WTC11 (cell line): ENCODE measurements around the gene EIF4E1B. TPM values are rescaled to one million over a fixed set of nuclear protein-coding genes. Genes with fewer than 3 reads are reported as not detected.

ENCODE experiments used
- ATAC-seq: fragments of 200-7000 bp; cut with Tn5 transposase; 2 replicates; pipeline ENCODE4 v1.10.0; 2021; ENCODE audit warnings: mild to moderate bottlenecking, moderate library complexity
- CTCF ChIA-PET: fragments of 300-600 bp; sonication (Branson Sonifier 250); formaldehyde crosslinking; loops from one replicate; lab custom pipeline; 2021; ENCODE audit warnings: antibody characterized with exemption; lab: Charles Lee
- POLR2A ChIA-PET: fragments of 350-600 bp; sonication (Branson Sonifier 250); formaldehyde crosslinking; loops from one replicate; lab custom pipeline; 2021; ENCODE audit warnings: antibody characterized with exemption; lab: Charles Lee
- DNase-seq: peaks from one replicate; pipeline ENCODE4 v3.0.0; 2021; ENCODE audit warnings: low spot score
- H3K27ac Mint-ChIP-seq: 2 replicates; pipeline ENCODE4 v1.8.0; 2021; ENCODE audit warnings: mixed read lengths
- H3K27me3 Mint-ChIP-seq: 2 replicates; pipeline ENCODE4 v1.8.0; 2021; ENCODE audit warnings: low read depth, mild to moderate bottlenecking, moderate library complexity, mixed read lengths
- H3K36me3 Mint-ChIP-seq: 2 replicates; pipeline ENCODE4 v1.8.0; 2021; ENCODE audit warnings: mixed read lengths
- H3K4me1 Mint-ChIP-seq: 2 replicates; pipeline ENCODE4 v1.8.0; 2022; ENCODE audit warnings: mixed read lengths
- H3K4me3 Mint-ChIP-seq: 2 replicates; pipeline ENCODE4 v1.8.0; 2021; ENCODE audit warnings: mild to moderate bottlenecking, moderate library complexity, mixed read lengths
- H3K9me3 Mint-ChIP-seq: 2 replicates; pipeline ENCODE4 v1.8.0; 2021; ENCODE audit warnings: mixed read lengths
- ETV6 ChIP-seq: sonication (generic); formaldehyde crosslinking; IDR thresholded peaks from 2 replicates; pipeline ENCODE4 v1.8.1; 2022; ENCODE audit warnings: mild to moderate bottlenecking, missing genetic modification reagents
- MXD4 ChIP-seq: fragments of 250-450 bp; sonication (Bioruptor Pico); IDR thresholded peaks from 2 replicates; pipeline ENCODE4 v1.8.0; 2021; ENCODE audit warnings: mild to moderate bottlenecking, moderate library complexity, borderline replicate concordance
- MYBL2 ChIP-seq: sonication (generic); formaldehyde crosslinking; IDR thresholded peaks from 2 replicates; pipeline ENCODE4 v1.8.1; 2023; ENCODE audit warnings: mild to moderate bottlenecking, moderate library complexity, missing genetic modification reagents
- NR3C1 ChIP-seq: sonication (generic); formaldehyde crosslinking; conservative IDR thresholded peaks from 2 replicates; pipeline ENCODE4 v1.8.1; 2023; ENCODE audit warnings: low read depth, mild to moderate bottlenecking, missing genetic modification reagents
- SMAD3 ChIP-seq: sonication (generic); formaldehyde crosslinking; IDR thresholded peaks from 2 replicates; pipeline ENCODE4 v1.8.0; 2022; ENCODE audit warnings: missing genetic modification reagents, mild to moderate bottlenecking, borderline replicate concordance
- TEAD1 ChIP-seq: sonication (generic); formaldehyde crosslinking; IDR thresholded peaks from 2 replicates; pipeline ENCODE4 v1.8.0; 2022; ENCODE audit warnings: mild to moderate bottlenecking, missing genetic modification reagents
- TP53 ChIP-seq: sonication (generic); formaldehyde crosslinking; IDR thresholded peaks from 2 replicates; pipeline ENCODE4 v1.8.1; 2023; ENCODE audit warnings: mild to moderate bottlenecking, missing genetic modification reagents
- ZNF416 ChIP-seq: fragments of 250-450 bp; sonication (Bioruptor Pico); IDR thresholded peaks from 2 replicates; pipeline ENCODE4 v1.9.0; 2021; ENCODE audit warnings: mild to moderate bottlenecking, inconsistent platforms
- ZNF671 ChIP-seq: fragments of 250-450 bp; sonication (Bioruptor Pico); IDR thresholded peaks from 2 replicates; pipeline ENCODE4 v1.8.0; 2021; ENCODE audit warnings: mild to moderate bottlenecking
- total RNA-seq: library from RNA; stranded (reverse); gene quantifications from 3 replicates; pipeline ENCODE4 v1.2.3, GENCODE V29; 2021
- TF ChIP-seq, protein P1 (sequence below): sonication (generic); formaldehyde crosslinking; IDR thresholded peaks from 2 replicates; pipeline ENCODE4 v1.8.1; 2023; ENCODE audit warnings: mild to moderate bottlenecking, missing genetic modification reagents
- TF ChIP-seq, protein P2 (sequence below): sonication (generic); formaldehyde crosslinking; conservative IDR thresholded peaks from 2 replicates; pipeline ENCODE4 v1.8.1; 2022; ENCODE audit warnings: mild to moderate bottlenecking, missing genetic modification reagents
- TF ChIP-seq, protein P3 (sequence below): fragments of 200-600 bp; IDR thresholded peaks from 2 replicates; pipeline ENCODE4 v1.8.0; 2022; ENCODE audit warnings: antibody characterized with exemption
- TF ChIP-seq, protein P4 (sequence below): fragments of 250-450 bp; sonication (Bioruptor Pico); IDR thresholded peaks from 2 replicates; pipeline ENCODE4 v1.8.0; 2021; ENCODE audit warnings: mild to moderate bottlenecking
- TF ChIP-seq, protein P5 (sequence below): fragments of 250-450 bp; sonication (Bioruptor Pico); IDR thresholded peaks from 2 replicates; pipeline ENCODE4 v1.9.0; 2021; ENCODE audit warnings: moderate library complexity, mild to moderate bottlenecking, inconsistent platforms, borderline replicate concordance
- TF ChIP-seq, protein P6 (sequence below): sonication (generic); formaldehyde crosslinking; IDR thresholded peaks from 2 replicates; pipeline ENCODE4 v1.8.1; 2023; ENCODE audit warnings: mild to moderate bottlenecking, missing genetic modification reagents
- TF ChIP-seq, protein P7 (sequence below): sonication (generic); formaldehyde crosslinking; IDR thresholded peaks from 2 replicates; pipeline ENCODE4 v1.8.0; 2022; ENCODE audit warnings: mild to moderate bottlenecking, missing genetic modification reagents
- TF ChIP-seq, protein P8 (sequence below): sonication (generic); formaldehyde crosslinking; IDR thresholded peaks from 2 replicates; pipeline ENCODE4 v1.8.1; 2023; ENCODE audit warnings: mild to moderate bottlenecking, missing genetic modification reagents, moderate library complexity
- TF ChIP-seq, protein P9 (sequence below): sonication (generic); formaldehyde crosslinking; IDR thresholded peaks from 2 replicates; pipeline ENCODE4 v1.8.1; 2022; ENCODE audit warnings: missing genetic modification reagents, borderline replicate concordance
- TF ChIP-seq, protein P10 (sequence below): sonication (generic); formaldehyde crosslinking; IDR thresholded peaks from 2 replicates; pipeline ENCODE4 v1.8.0; 2023; ENCODE audit warnings: missing genetic modification reagents

EIF4E1B gene
- total RNA-seq, 1 experiment from 2014 or later = 0.74 TPM

DNA sequence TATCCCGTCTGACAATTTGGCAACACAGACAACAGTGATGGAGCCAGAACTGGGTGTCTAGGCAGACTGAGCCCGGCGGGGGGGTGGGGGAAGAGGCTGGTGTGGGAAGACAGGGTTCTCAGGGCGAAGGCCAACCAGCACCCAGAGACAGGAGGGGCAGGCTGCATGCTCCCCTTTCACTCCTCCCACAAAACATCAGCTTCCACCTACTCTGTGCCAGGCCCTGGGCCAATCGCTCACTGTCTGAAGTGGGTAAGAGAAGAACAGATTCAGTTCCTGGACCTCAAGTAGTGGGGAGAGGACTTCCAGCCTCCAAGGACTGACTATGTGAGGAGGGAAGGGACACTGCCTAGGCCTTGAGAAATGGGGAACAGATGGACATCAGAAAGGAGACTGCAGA, 2.9 kb upstream of the EIF4E1B start (continued):
- TF ChIP-seq, protein P1, sequence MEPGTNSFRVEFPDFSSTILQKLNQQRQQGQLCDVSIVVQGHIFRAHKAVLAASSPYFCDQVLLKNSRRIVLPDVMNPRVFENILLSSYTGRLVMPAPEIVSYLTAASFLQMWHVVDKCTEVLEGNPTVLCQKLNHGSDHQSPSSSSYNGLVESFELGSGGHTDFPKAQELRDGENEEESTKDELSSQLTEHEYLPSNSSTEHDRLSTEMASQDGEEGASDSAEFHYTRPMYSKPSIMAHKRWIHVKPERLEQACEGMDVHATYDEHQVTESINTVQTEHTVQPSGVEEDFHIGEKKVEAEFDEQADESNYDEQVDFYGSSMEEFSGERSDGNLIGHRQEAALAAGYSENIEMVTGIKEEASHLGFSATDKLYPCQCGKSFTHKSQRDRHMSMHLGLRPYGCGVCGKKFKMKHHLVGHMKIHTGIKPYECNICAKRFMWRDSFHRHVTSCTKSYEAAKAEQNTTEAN (CRISPR knock-in tag) = no peak
- TF ChIP-seq NR3C1 (CRISPR knock-in tag) (no peak), SMAD3 (CRISPR knock-in tag) (no peak), MYBL2 (no peak), ZNF416 (CRISPR knock-in tag) (no peak)
- TF ChIP-seq, protein P2, sequence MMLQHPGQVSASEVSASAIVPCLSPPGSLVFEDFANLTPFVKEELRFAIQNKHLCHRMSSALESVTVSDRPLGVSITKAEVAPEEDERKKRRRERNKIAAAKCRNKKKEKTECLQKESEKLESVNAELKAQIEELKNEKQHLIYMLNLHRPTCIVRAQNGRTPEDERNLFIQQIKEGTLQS (CRISPR knock-in tag) = no peak
- TF ChIP-seq, protein P3, sequence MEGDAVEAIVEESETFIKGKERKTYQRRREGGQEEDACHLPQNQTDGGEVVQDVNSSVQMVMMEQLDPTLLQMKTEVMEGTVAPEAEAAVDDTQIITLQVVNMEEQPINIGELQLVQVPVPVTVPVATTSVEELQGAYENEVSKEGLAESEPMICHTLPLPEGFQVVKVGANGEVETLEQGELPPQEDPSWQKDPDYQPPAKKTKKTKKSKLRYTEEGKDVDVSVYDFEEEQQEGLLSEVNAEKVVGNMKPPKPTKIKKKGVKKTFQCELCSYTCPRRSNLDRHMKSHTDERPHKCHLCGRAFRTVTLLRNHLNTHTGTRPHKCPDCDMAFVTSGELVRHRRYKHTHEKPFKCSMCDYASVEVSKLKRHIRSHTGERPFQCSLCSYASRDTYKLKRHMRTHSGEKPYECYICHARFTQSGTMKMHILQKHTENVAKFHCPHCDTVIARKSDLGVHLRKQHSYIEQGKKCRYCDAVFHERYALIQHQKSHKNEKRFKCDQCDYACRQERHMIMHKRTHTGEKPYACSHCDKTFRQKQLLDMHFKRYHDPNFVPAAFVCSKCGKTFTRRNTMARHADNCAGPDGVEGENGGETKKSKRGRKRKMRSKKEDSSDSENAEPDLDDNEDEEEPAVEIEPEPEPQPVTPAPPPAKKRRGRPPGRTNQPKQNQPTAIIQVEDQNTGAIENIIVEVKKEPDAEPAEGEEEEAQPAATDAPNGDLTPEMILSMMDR = no peak
- TF ChIP-seq, protein P4, sequence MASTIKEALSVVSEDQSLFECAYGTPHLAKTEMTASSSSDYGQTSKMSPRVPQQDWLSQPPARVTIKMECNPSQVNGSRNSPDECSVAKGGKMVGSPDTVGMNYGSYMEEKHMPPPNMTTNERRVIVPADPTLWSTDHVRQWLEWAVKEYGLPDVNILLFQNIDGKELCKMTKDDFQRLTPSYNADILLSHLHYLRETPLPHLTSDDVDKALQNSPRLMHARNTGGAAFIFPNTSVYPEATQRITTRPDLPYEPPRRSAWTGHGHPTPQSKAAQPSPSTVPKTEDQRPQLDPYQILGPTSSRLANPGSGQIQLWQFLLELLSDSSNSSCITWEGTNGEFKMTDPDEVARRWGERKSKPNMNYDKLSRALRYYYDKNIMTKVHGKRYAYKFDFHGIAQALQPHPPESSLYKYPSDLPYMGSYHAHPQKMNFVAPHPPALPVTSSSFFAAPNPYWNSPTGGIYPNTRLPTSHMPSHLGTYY (CRISPR knock-in tag) = no peak
- TF ChIP-seq, protein P5, sequence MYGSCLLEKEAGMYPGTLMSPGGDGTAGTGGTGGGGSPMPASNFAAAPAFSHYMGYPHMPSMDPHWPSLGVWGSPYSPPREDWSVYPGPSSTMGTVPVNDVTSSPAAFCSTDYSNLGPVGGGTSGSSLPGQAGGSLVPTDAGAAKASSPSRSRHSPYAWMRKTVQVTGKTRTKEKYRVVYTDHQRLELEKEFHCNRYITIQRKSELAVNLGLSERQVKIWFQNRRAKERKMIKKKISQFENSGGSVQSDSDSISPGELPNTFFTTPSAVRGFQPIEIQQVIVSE (CRISPR knock-in tag) = no peak
- TF ChIP-seq, all 79 proteins: peak for 0

DNA sequence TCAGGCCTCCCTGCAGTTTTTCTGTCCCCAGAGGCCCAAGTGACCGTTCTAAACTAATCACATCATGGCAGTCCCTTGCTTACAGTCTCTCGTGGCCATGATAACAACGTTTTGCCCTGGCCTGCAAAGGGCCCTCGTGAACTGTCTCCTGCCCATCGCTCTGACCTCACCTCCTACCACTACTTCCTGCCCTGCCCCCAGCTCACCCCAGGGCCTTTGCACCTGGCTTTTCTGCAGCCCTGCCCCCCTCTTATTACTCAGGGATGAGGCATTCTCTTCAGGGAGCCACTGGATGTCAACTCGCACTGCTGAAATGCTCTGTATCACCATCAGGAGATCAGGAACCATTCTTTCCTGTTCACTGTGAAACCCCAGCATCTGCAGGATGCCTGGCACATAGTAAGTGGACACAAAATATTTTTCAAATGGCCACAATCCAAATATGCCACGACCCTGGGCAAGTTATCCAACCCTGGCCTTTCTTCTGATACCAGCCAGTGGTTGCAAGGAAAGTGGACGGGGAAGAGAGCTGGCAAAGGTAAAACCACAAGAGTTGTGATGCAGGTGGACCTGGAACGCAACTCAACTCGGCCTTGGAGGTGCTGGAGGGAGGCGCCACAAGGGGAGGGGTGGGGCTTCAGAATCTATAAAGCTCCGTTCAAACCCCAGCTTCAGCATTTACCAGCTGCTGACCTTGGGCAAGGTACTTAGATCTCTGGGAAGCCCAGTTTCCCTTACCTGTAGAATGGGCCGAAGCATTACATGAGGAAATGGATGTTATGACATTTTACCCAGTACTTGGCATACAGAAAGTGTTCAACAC, 1.9 kb upstream of the EIF4E1B start:
- CTCF ChIA-PET = interaction anchor here (3.5 kb wide), 1 partner anchor 32 kb away, joined by 22 read pairs; no protein-coding TSS in a partner anchor
- H3K4me3 Mint-ChIP-seq = peak overlapping the region; percentile 76
- no peaks in the 10 kb centered on the region for H3K9me3 Mint-ChIP-seq
- ATAC-seq (no peak), DNase-seq (no peak)
- H3K27ac Mint-ChIP-seq = no peak overlapping the region
- POLR2A ChIA-PET = no interaction called here
- peaks cover 28% of the 10 kb centered on the region for H3K4me1 Mint-ChIP-seq
- peaks cover 51% of the 10 kb centered on the region for H3K27me3 Mint-ChIP-seq
- no peaks in the 10 kb centered on the region for H3K36me3 Mint-ChIP-seq
- TF ChIP-seq, protein P6, sequence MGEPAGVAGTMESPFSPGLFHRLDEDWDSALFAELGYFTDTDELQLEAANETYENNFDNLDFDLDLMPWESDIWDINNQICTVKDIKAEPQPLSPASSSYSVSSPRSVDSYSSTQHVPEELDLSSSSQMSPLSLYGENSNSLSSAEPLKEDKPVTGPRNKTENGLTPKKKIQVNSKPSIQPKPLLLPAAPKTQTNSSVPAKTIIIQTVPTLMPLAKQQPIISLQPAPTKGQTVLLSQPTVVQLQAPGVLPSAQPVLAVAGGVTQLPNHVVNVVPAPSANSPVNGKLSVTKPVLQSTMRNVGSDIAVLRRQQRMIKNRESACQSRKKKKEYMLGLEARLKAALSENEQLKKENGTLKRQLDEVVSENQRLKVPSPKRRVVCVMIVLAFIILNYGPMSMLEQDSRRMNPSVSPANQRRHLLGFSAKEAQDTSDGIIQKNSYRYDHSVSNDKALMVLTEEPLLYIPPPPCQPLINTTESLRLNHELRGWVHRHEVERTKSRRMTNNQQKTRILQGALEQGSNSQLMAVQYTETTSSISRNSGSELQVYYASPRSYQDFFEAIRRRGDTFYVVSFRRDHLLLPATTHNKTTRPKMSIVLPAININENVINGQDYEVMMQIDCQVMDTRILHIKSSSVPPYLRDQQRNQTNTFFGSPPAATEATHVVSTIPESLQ (CRISPR knock-in tag) = no peak
- TF ChIP-seq MXD4 (CRISPR knock-in tag) (no peak), TP53 (CRISPR knock-in tag) (no peak), TEAD1 (CRISPR knock-in tag) (no peak), ETV6 (no peak), ZNF671 (CRISPR knock-in tag) (no peak)
- TF ChIP-seq, protein P7, sequence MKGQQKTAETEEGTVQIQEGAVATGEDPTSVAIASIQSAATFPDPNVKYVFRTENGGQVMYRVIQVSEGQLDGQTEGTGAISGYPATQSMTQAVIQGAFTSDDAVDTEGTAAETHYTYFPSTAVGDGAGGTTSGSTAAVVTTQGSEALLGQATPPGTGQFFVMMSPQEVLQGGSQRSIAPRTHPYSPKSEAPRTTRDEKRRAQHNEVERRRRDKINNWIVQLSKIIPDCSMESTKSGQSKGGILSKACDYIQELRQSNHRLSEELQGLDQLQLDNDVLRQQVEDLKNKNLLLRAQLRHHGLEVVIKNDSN (CRISPR knock-in tag) = no peak
- TF ChIP-seq, protein P8, sequence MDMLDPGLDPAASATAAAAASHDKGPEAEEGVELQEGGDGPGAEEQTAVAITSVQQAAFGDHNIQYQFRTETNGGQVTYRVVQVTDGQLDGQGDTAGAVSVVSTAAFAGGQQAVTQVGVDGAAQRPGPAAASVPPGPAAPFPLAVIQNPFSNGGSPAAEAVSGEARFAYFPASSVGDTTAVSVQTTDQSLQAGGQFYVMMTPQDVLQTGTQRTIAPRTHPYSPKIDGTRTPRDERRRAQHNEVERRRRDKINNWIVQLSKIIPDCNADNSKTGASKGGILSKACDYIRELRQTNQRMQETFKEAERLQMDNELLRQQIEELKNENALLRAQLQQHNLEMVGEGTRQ (CRISPR knock-in tag) = no peak
- TF ChIP-seq, protein P9, sequence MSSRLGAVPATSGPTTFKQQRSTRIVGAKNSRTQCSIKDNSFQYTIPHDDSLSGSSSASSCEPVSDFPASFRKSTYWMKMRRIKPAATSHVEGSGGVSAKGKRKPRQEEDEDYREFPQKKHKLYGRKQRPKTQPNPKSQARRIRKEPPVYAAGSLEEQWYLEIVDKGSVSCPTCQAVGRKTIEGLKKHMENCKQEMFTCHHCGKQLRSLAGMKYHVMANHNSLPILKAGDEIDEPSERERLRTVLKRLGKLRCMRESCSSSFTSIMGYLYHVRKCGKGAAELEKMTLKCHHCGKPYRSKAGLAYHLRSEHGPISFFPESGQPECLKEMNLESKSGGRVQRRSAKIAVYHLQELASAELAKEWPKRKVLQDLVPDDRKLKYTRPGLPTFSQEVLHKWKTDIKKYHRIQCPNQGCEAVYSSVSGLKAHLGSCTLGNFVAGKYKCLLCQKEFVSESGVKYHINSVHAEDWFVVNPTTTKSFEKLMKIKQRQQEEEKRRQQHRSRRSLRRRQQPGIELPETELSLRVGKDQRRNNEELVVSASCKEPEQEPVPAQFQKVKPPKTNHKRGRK = no peak
- TF ChIP-seq, protein P4 (CRISPR knock-in tag) = no peak
- TF ChIP-seq, protein P10, sequence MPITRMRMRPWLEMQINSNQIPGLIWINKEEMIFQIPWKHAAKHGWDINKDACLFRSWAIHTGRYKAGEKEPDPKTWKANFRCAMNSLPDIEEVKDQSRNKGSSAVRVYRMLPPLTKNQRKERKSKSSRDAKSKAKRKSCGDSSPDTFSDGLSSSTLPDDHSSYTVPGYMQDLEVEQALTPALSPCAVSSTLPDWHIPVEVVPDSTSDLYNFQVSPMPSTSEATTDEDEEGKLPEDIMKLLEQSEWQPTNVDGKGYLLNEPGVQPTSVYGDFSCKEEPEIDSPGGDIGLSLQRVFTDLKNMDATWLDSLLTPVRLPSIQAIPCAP (CRISPR knock-in tag) = no peak
